CD4-positive, alpha-beta T cell treated with Interferon alpha-2 for 1 hour (primary cell): ENCODE data around the gene ARHGAP26.
A peak's percentile ranks its signal among the peaks of the same experiment; 100 is the strongest.

ENCODE experiments used
- DNase-seq, 2 donors: peaks; one replicate each; pipeline ENCODE4 v3.0.0-alpha.2; 2020 to 2022

ARHGAP26 gene

GRCh38 chr5:143001764-143002351 is 231.7 kb downstream of the ARHGAP26 start:
- DNase-seq = peak in 1 of 2 donors; percentile 23

- DNase-seq = peak; percentile 71 to 78
Measured at GRCh38 chr5:143002459-143003327, 232.5 kb downstream of the ARHGAP26 start.

- no peak for DNase-seq
Measured at GRCh38 chr5:143003328-143003636, 233.1 kb downstream of the ARHGAP26 start.

- DNase-seq = no peak
Measured at GRCh38 chr5:143004361-143005145, 234.4 kb downstream of the ARHGAP26 start.

- no peak for DNase-seq
Measured at GRCh38 chr5:143006501-143006900, 236.3 kb downstream of the ARHGAP26 start.

GRCh38 chr5:143008032-143008431 is 237.9 kb downstream of the ARHGAP26 start:
- DNase-seq = no peak

- peak; percentile 90 to 91 for DNase-seq
Measured at GRCh38 chr5:143008809-143009521, 238.8 kb downstream of the ARHGAP26 start.

- no peak for DNase-seq
Measured at GRCh38 chr5:143010351-143010750, 240.2 kb downstream of the ARHGAP26 start.

- DNase-seq = no peak
Measured at GRCh38 chr5:143011585-143011984, 241.4 kb downstream of the ARHGAP26 start.

- no peak for DNase-seq
Measured at GRCh38 chr5:143013176-143013891, 243.2 kb downstream of the ARHGAP26 start.

GRCh38 chr5:143014017-143014651 is 244.0 kb downstream of the ARHGAP26 start:
- peak in 1 of 2 donors; percentile 42 for DNase-seq

GRCh38 chr5:143016777-143017516 is 246.8 kb downstream of the ARHGAP26 start:
- peak; percentile 33 to 62 for DNase-seq

GRCh38 chr5:143017541-143017940 is 247.4 kb downstream of the ARHGAP26 start:
- no peak for DNase-seq

GRCh38 chr5:143017992-143018391 is 247.8 kb downstream of the ARHGAP26 start:
- DNase-seq = no peak

- DNase-seq = no peak
Measured at GRCh38 chr5:143019157-143019556, 249.0 kb downstream of the ARHGAP26 start.

GRCh38 chr5:143019614-143020515 is 249.7 kb downstream of the ARHGAP26 start:
- no peak for DNase-seq

- no peak for DNase-seq
Measured at GRCh38 chr5:143021595-143021994, 251.4 kb downstream of the ARHGAP26 start.

- DNase-seq = peak in 1 of 2 donors; percentile 25
Measured at GRCh38 chr5:143023411-143024096, 253.4 kb downstream of the ARHGAP26 start.

- DNase-seq = no peak
Measured at GRCh38 chr5:143024228-143024920, 254.2 kb downstream of the ARHGAP26 start.
